WTC11 (cell line): ENCODE results near the gene GPR183. TPM values are rescaled to one million over a fixed set of nuclear protein-coding genes. Genes with fewer than 3 reads are reported as not detected.
A peak's percentile ranks its signal among the peaks of the same experiment; 100 is the strongest.

Source experiments
- ATAC-seq: fragments of 200-7000 bp; cut with Tn5 transposase; 2 replicates; pipeline ENCODE4 v1.10.0; 2021; ENCODE audit warnings: mild to moderate bottlenecking, moderate library complexity
- CTCF ChIA-PET: fragments of 300-600 bp; sonication (Branson Sonifier 250); formaldehyde crosslinking; loops from one replicate; lab custom pipeline; 2021; ENCODE audit warnings: antibody characterized with exemption; lab: Charles Lee
- POLR2A ChIA-PET: fragments of 350-600 bp; sonication (Branson Sonifier 250); formaldehyde crosslinking; loops from one replicate; lab custom pipeline; 2021; ENCODE audit warnings: antibody characterized with exemption; lab: Charles Lee
- DNase-seq: peaks from one replicate; pipeline ENCODE4 v3.0.0; 2021; ENCODE audit warnings: low spot score
- H3K27ac Mint-ChIP-seq: 2 replicates; pipeline ENCODE4 v1.8.0; 2021; ENCODE audit warnings: mixed read lengths
- H3K27me3 Mint-ChIP-seq: 2 replicates; pipeline ENCODE4 v1.8.0; 2021; ENCODE audit warnings: low read depth, mild to moderate bottlenecking, moderate library complexity, mixed read lengths
- H3K36me3 Mint-ChIP-seq: 2 replicates; pipeline ENCODE4 v1.8.0; 2021; ENCODE audit warnings: mixed read lengths
- H3K4me1 Mint-ChIP-seq: 2 replicates; pipeline ENCODE4 v1.8.0; 2022; ENCODE audit warnings: mixed read lengths
- H3K4me3 Mint-ChIP-seq: 2 replicates; pipeline ENCODE4 v1.8.0; 2021; ENCODE audit warnings: mild to moderate bottlenecking, moderate library complexity, mixed read lengths
- H3K9me3 Mint-ChIP-seq: 2 replicates; pipeline ENCODE4 v1.8.0; 2021; ENCODE audit warnings: mixed read lengths
- ETV6 ChIP-seq: sonication (generic); formaldehyde crosslinking; IDR thresholded peaks from 2 replicates; pipeline ENCODE4 v1.8.1; 2022; ENCODE audit warnings: mild to moderate bottlenecking, missing genetic modification reagents
- FOXP1 ChIP-seq: sonication (generic); formaldehyde crosslinking; IDR thresholded peaks from 2 replicates; pipeline ENCODE4 v1.8.0; 2022; ENCODE audit warnings: missing genetic modification reagents, mild to moderate bottlenecking, moderate library complexity, borderline replicate concordance
- GRHL2 ChIP-seq: fragments of 250-450 bp; sonication (Bioruptor Pico); IDR thresholded peaks from 2 replicates; pipeline ENCODE4 v1.8.0; 2022; ENCODE audit warnings: mild to moderate bottlenecking, moderate library complexity; ENCODE audit not compliant: insufficient replicate concordance, severe bottlenecking
- GTF2I ChIP-seq: fragments of 250-450 bp; sonication (Bioruptor Pico); conservative IDR thresholded peaks from 2 replicates; pipeline ENCODE4 v1.4.0; 2021; ENCODE audit warnings: mild to moderate bottlenecking
- MYBL2 ChIP-seq: sonication (generic); formaldehyde crosslinking; IDR thresholded peaks from 2 replicates; pipeline ENCODE4 v1.8.1; 2023; ENCODE audit warnings: mild to moderate bottlenecking, moderate library complexity, missing genetic modification reagents
- SMAD4 ChIP-seq: sonication (generic); formaldehyde crosslinking; IDR thresholded peaks from 2 replicates; pipeline ENCODE4 v1.8.0; 2022; ENCODE audit warnings: mild to moderate bottlenecking, missing genetic modification reagents
- TP53 ChIP-seq: sonication (generic); formaldehyde crosslinking; IDR thresholded peaks from 2 replicates; pipeline ENCODE4 v1.8.1; 2023; ENCODE audit warnings: mild to moderate bottlenecking, missing genetic modification reagents
- ZNF263 ChIP-seq: sonication (generic); formaldehyde crosslinking; IDR thresholded peaks from 2 replicates; pipeline ENCODE4 v1.8.1; 2022; ENCODE audit warnings: low read depth, mild to moderate bottlenecking, moderate library complexity, missing genetic modification reagents
- total RNA-seq: library from RNA; stranded (reverse); gene quantifications from 3 replicates; pipeline ENCODE4 v1.2.3, GENCODE V29; 2021
- TF ChIP-seq, protein P1 (sequence below): sonication (generic); formaldehyde crosslinking; IDR thresholded peaks from 2 replicates; pipeline ENCODE4 v1.8.0; 2022; ENCODE audit warnings: mild to moderate bottlenecking, missing genetic modification reagents
- TF ChIP-seq, protein P2 (sequence below): sonication (generic); formaldehyde crosslinking; IDR thresholded peaks from 2 replicates; pipeline ENCODE4 v1.8.1; 2023; ENCODE audit warnings: mild to moderate bottlenecking, moderate library complexity, missing genetic modification reagents
- TF ChIP-seq, protein P3 (sequence below): sonication (generic); formaldehyde crosslinking; IDR thresholded peaks from 2 replicates; pipeline ENCODE4 v1.8.1; 2023; ENCODE audit warnings: mild to moderate bottlenecking, missing genetic modification reagents
- TF ChIP-seq, protein P4 (sequence below): sonication (generic); formaldehyde crosslinking; IDR thresholded peaks from 2 replicates; pipeline ENCODE4 v1.8.0; 2022; ENCODE audit warnings: missing genetic modification reagents
- TF ChIP-seq, protein P5 (sequence below): sonication (generic); formaldehyde crosslinking; IDR thresholded peaks from 2 replicates; pipeline ENCODE4 v1.8.0; 2023; ENCODE audit warnings: mild to moderate bottlenecking, missing genetic modification reagents
- TF ChIP-seq, protein P6 (sequence below): sonication (generic); formaldehyde crosslinking; IDR thresholded peaks from 2 replicates; pipeline ENCODE4 v1.8.1; 2022; ENCODE audit warnings: mild to moderate bottlenecking, missing genetic modification reagents, moderate library complexity, borderline replicate concordance
- TF ChIP-seq, protein P7 (sequence below): sonication (generic); formaldehyde crosslinking; IDR thresholded peaks from 2 replicates; pipeline ENCODE4 v1.8.1; 2023; ENCODE audit warnings: mild to moderate bottlenecking, missing genetic modification reagents, moderate library complexity

Gene GPR183
- total RNA-seq, 1 experiment from 2014 or later = 0.13 TPM

DNA sequence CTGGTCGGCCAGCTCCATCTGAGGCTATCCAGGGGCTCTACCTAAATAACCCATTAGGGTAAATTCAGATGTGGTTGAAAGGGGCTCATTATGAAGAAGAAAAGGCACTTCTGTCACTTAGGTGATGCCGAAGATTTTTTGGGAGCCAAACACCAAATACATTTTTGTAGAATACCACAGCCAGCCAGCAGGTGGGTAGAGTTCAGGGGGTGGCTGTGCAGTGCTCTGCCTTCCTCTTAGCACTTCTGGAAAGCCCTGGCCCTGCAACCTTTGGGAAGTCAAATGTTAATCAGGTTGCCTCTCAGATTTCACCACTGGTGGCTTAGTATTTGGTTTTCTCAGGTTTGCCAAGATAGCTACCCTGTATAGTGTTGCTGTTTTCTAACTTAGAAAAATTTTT is 30.5 kb downstream of the GPR183 start:
- TF ChIP-seq GTF2I (CRISPR knock-in tag) = no peak
- no peak for TF ChIP-seq ETV6 (CRISPR knock-in tag)
- no peak for TF ChIP-seq SMAD4 (CRISPR knock-in tag)
- TF ChIP-seq, protein P1, sequence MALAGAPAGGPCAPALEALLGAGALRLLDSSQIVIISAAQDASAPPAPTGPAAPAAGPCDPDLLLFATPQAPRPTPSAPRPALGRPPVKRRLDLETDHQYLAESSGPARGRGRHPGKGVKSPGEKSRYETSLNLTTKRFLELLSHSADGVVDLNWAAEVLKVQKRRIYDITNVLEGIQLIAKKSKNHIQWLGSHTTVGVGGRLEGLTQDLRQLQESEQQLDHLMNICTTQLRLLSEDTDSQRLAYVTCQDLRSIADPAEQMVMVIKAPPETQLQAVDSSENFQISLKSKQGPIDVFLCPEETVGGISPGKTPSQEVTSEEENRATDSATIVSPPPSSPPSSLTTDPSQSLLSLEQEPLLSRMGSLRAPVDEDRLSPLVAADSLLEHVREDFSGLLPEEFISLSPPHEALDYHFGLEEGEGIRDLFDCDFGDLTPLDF (CRISPR knock-in tag) = no peak
- TF ChIP-seq, protein P2, sequence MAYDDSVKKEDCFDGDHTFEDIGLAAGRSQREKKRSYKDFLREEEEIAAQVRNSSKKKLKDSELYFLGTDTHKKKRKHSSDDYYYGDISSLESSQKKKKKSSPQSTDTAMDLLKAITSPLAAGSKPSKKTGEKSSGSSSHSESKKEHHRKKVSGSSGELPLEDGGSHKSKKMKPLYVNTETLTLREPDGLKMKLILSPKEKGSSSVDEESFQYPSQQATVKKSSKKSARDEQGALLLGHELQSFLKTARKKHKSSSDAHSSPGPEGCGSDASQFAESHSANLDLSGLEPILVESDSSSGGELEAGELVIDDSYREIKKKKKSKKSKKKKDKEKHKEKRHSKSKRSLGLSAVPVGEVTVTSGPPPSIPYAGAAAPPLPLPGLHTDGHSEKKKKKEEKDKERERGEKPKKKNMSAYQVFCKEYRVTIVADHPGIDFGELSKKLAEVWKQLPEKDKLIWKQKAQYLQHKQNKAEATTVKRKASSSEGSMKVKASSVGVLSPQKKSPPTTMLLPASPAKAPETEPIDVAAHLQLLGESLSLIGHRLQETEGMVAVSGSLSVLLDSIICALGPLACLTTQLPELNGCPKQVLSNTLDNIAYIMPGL (CRISPR knock-in tag) = no peak
- TF ChIP-seq, protein P3, sequence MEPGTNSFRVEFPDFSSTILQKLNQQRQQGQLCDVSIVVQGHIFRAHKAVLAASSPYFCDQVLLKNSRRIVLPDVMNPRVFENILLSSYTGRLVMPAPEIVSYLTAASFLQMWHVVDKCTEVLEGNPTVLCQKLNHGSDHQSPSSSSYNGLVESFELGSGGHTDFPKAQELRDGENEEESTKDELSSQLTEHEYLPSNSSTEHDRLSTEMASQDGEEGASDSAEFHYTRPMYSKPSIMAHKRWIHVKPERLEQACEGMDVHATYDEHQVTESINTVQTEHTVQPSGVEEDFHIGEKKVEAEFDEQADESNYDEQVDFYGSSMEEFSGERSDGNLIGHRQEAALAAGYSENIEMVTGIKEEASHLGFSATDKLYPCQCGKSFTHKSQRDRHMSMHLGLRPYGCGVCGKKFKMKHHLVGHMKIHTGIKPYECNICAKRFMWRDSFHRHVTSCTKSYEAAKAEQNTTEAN (CRISPR knock-in tag) = no peak
- TF ChIP-seq FOXP1 (CRISPR knock-in tag) = no peak
- TF ChIP-seq, protein P4, sequence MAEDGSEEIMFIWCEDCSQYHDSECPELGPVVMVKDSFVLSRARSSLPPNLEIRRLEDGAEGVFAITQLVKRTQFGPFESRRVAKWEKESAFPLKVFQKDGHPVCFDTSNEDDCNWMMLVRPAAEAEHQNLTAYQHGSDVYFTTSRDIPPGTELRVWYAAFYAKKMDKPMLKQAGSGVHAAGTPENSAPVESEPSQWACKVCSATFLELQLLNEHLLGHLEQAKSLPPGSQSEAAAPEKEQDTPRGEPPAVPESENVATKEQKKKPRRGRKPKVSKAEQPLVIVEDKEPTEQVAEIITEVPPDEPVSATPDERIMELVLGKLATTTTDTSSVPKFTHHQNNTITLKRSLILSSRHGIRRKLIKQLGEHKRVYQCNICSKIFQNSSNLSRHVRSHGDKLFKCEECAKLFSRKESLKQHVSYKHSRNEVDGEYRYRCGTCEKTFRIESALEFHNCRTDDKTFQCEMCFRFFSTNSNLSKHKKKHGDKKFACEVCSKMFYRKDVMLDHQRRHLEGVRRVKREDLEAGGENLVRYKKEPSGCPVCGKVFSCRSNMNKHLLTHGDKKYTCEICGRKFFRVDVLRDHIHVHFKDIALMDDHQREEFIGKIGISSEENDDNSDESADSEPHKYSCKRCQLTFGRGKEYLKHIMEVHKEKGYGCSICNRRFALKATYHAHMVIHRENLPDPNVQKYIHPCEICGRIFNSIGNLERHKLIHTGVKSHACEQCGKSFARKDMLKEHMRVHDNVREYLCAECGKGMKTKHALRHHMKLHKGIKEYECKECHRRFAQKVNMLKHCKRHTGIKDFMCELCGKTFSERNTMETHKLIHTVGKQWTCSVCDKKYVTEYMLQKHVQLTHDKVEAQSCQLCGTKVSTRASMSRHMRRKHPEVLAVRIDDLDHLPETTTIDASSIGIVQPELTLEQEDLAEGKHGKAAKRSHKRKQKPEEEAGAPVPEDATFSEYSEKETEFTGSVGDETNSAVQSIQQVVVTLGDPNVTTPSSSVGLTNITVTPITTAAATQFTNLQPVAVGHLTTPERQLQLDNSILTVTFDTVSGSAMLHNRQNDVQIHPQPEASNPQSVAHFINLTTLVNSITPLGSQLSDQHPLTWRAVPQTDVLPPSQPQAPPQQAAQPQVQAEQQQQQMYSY (CRISPR knock-in tag) = no peak
- TF ChIP-seq, protein P5, sequence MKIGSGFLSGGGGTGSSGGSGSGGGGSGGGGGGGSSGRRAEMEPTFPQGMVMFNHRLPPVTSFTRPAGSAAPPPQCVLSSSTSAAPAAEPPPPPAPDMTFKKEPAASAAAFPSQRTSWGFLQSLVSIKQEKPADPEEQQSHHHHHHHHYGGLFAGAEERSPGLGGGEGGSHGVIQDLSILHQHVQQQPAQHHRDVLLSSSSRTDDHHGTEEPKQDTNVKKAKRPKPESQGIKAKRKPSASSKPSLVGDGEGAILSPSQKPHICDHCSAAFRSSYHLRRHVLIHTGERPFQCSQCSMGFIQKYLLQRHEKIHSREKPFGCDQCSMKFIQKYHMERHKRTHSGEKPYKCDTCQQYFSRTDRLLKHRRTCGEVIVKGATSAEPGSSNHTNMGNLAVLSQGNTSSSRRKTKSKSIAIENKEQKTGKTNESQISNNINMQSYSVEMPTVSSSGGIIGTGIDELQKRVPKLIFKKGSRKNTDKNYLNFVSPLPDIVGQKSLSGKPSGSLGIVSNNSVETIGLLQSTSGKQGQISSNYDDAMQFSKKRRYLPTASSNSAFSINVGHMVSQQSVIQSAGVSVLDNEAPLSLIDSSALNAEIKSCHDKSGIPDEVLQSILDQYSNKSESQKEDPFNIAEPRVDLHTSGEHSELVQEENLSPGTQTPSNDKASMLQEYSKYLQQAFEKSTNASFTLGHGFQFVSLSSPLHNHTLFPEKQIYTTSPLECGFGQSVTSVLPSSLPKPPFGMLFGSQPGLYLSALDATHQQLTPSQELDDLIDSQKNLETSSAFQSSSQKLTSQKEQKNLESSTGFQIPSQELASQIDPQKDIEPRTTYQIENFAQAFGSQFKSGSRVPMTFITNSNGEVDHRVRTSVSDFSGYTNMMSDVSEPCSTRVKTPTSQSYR = no peak
- no peak for TF ChIP-seq ZNF263
- TF ChIP-seq, protein P6, sequence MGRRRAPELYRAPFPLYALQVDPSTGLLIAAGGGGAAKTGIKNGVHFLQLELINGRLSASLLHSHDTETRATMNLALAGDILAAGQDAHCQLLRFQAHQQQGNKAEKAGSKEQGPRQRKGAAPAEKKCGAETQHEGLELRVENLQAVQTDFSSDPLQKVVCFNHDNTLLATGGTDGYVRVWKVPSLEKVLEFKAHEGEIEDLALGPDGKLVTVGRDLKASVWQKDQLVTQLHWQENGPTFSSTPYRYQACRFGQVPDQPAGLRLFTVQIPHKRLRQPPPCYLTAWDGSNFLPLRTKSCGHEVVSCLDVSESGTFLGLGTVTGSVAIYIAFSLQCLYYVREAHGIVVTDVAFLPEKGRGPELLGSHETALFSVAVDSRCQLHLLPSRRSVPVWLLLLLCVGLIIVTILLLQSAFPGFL (CRISPR knock-in tag) = no peak
- no peak for TF ChIP-seq GRHL2
- TF ChIP-seq, protein P7, sequence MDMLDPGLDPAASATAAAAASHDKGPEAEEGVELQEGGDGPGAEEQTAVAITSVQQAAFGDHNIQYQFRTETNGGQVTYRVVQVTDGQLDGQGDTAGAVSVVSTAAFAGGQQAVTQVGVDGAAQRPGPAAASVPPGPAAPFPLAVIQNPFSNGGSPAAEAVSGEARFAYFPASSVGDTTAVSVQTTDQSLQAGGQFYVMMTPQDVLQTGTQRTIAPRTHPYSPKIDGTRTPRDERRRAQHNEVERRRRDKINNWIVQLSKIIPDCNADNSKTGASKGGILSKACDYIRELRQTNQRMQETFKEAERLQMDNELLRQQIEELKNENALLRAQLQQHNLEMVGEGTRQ (CRISPR knock-in tag) = no peak
- TF ChIP-seq TP53 = no peak
- TF ChIP-seq MYBL2 (CRISPR knock-in tag) = no peak
- H3K27me3 Mint-ChIP-seq = no peaks in the 10 kb centered on the region
- ATAC-seq (peak; percentile 90), DNase-seq (peak; percentile 39)
- peaks cover 33% of the 10 kb centered on the region for H3K4me1 Mint-ChIP-seq
- ChIA-PET POLR2A (no interaction called here), CTCF (interaction anchor here (1.0 to 2.5 kb wide), 2 partner anchors 11 kb away, joined by 3 to 13 read pairs; no protein-coding TSS in a partner anchor)
- H3K27ac Mint-ChIP-seq = no peak overlapping the region
- H3K4me3 Mint-ChIP-seq = no peak overlapping the region
- H3K36me3 Mint-ChIP-seq = peaks cover 5% of the 10 kb centered on the region
- H3K9me3 Mint-ChIP-seq = peaks cover 5% of the 10 kb centered on the region; the same call in 1 of the 2 replicates
